ENCODE results near the gene CCDC51.

The CCDC51 gene

DNA sequence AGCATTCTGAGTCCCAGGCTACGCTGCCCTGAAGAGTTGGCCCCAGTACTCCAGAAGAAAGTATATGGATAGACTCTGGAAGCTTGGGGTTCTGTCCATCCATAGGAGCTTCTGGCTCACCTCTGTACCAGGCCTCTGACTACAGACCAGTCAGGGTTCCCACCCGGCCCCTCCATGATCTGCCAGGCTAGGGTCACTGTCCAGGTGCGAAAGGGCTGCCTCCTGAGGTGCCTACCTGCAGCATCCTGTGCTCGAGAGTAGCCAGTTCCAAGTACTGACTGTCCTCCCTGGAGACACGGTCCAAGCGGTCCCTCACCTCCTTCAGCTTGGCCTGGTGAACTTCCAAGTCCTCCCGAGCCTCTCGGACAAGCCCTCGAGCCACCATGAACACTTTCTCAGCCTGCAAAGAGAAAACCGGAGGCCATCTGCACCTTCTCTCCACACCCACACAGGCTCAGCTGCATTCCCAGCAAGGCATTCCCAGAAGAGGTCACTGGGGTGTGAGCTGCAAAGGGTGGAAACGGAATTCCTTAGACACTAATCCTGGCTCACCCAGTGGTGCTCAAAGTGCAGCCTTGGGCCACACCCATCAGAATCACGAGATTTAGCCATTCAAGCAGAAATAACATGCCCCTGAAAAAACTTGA is 6.3 kb downstream of the CCDC51 start:
- peak overlapping the region; percentile 56 for H3K4me3 ChIP-seq (ENCODE audit: low read length)
- TF ChIP-seq, protein P1, sequence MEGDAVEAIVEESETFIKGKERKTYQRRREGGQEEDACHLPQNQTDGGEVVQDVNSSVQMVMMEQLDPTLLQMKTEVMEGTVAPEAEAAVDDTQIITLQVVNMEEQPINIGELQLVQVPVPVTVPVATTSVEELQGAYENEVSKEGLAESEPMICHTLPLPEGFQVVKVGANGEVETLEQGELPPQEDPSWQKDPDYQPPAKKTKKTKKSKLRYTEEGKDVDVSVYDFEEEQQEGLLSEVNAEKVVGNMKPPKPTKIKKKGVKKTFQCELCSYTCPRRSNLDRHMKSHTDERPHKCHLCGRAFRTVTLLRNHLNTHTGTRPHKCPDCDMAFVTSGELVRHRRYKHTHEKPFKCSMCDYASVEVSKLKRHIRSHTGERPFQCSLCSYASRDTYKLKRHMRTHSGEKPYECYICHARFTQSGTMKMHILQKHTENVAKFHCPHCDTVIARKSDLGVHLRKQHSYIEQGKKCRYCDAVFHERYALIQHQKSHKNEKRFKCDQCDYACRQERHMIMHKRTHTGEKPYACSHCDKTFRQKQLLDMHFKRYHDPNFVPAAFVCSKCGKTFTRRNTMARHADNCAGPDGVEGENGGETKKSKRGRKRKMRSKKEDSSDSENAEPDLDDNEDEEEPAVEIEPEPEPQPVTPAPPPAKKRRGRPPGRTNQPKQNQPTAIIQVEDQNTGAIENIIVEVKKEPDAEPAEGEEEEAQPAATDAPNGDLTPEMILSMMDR (IDR thresholded peaks at IDR 0.05; ENCODE audit: insufficient read depth, low read depth, low read length, missing control alignments), result no peak
- peak; percentile 92 for DNase-seq (ENCODE audit: low read depth)

DNA sequence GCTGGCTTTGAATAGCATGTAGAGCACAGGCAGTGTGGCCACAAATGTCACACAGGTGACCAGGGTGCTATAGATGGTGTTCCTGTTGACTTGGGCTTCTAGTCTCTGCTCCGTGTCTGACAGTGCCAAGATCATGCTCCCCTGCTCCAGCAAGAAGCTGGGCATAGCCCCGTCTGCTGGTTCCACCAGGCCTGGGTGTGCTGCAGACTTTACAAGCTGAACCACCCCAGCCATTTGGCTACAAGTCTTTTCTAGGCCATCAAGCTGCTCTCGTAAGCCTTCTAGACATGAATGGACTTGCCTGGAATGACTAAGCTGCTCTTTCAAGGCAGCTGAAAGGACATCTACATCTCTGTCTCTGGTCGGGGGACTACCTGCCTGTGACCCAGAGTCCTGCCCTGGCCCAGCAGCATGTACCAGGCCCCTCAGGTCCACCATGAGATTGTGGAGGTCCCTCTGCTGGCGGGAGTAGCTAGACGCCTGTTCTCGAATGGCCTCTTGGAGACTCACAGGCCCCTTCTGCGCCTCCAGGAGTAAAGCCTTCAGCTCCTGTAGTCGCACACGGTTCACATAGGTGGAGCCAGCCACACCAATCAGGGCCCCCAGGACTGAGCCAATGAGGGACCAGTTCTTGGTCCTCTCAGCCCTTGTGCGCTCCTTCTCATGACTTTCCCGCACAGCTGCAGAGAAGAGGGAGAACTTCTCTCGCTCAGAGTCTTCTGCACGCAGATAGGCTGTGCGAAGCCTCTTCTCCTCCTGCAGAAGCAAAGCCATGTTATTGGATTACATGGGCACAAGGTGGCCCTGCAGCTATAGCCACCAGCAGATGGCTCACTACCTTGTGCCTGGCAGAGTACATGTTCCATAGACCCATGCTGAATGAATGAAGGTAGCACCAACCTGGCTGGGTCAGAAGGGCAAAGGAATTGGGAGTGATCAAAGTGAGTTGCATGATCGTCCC is 7.2 kb downstream of the CCDC51 start:
- H3K4me3 ChIP-seq (ENCODE audit: low read length), result peak overlapping the region; percentile 56
- DNase-seq (ENCODE audit: low read depth), result peak; percentile 95
- TF ChIP-seq, protein P1 (IDR thresholded peaks at IDR 0.05; ENCODE audit: insufficient read depth, low read depth, low read length, missing control alignments), result peak; percentile 39

DNA sequence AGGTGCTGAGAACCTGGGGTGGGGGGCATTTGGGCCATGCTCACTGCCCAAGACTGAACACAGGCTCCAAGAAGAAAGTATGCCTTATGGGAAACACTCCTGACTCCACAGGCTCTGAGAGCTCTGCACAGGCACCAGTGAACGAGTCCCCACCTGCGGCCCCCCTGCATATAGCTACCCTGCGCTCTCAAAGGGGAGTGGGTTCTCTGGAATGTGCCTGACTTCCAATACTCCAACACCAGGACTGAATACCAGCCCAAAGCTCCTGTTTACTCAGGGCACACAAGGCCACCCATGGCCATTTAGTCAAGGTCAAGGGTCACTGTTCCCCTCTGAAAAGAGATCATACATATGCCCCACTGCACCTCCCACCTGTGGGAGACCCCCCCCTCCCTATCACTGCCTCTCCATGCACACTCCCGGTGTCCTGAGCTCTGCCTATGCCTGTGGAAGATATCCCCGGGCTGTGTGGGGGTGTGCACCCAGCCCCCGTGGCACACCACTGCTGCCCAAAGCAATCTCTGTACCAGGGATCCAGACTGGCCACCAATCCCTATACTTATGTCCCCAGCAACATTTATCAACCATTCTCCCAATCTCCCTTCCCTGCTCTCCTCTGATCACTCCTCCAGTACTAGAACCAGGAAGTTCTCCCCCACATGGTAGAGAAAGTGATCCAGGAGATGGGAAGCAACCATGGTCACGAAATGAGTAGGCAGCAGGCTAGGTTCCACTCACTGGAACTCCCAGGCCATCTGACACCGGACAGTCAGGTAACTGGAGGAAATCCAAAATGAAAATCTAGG is 8.5 kb downstream of the CCDC51 start:
- H3K4me3 ChIP-seq (ENCODE audit: low read length), result peak overlapping the region; percentile 71
- TF ChIP-seq, protein P1 (IDR thresholded peaks at IDR 0.05; ENCODE audit: insufficient read depth, low read depth, low read length, missing control alignments), result no peak
- DNase-seq (ENCODE audit: low read depth), result no peak

DNA sequence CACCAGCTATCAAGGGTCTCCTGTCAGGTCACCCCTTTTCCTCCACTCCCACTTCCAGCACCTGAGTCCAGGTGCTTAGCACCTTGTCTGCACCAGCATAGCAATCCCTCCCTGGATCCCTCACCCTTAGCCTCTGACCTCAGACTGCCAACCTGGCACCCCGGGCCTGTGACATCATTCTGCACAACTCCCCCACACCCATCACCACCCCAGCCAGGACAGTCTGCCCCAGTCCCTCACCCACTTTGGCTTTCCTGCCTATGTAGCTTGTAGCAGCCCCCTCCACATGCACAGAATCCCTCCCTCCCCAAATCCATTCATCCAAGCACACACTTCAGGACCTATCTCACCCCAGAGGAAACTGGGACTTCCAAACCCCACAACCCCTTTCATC is 9.2 kb downstream of the CCDC51 start:
- TF ChIP-seq, protein P1 (IDR thresholded peaks at IDR 0.05; ENCODE audit: insufficient read depth, low read depth, low read length, missing control alignments), result no peak
- H3K4me3 ChIP-seq (ENCODE audit: low read length), result peak overlapping the region; percentile 71
- DNase-seq (ENCODE audit: low read depth), result no peak

DNA sequence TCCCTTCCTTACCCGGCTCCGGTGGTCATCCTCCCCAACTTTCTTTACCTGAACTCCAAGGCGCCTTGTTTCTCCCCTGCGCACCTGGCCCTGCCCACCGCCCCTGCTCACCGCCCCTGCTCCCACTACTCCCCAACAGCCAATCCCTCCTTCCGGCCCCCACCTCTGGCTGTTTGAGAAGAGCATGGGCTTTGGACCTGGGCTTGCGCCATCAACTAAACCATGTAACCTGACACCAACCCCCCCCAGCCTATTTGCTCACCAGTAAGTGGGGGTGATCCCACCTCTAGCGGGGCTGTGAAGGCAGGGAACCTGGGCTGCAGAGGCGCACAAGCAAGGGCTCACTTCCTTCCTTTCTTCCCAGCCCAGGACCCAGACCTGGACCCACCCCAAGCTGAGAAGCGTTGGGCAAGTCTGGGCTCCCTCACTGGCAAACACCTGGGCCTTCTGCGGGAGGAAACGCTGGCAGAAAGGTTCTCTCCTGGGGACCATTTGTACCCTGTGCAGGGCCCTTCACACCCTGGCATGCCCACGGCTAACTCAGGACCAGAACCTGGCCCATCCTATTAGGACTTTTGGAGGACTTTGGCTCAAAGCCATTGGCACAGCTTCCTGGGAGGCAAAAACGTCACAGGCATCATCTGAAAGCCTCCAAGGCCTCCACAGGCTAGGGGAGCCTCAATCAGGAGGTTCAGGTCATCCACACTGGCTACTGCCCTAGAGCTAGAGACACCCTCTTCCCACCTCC is 9.8 kb downstream of the CCDC51 start, which contains the start of gene PLXNB1:
Gene PLXNB1, minus strand, starts transcription at position 127 of the 748 bp plus-strand sequence. CDS start 5,475 bp downstream, outside the sequence.
- TF ChIP-seq, protein P1 (IDR thresholded peaks at IDR 0.05; ENCODE audit: insufficient read depth, low read depth, low read length, missing control alignments), result no peak
- DNase-seq (ENCODE audit: low read depth), result peak; percentile 95
- H3K4me3 ChIP-seq (ENCODE audit: low read length), result peak within 1 kb of the TSS; percentile 71
